Measurements from ENCODE around the gene MTCL1.
A peak's percentile ranks its signal among the peaks of the same experiment; 100 is the strongest.

Gene MTCL1

GRCh38 chr18:8705238-8705960 is at the start of gene MTCL1:
Gene MTCL1, plus strand, starts transcription at chr18:8705556. Its CDS starts 105 bp downstream, at chr18:8705661.
- peak; percentile 28 for DNase-seq

- DNase-seq = no peak
Measured at GRCh38 chr18:8656232-8656631, 49.1 kb upstream of the MTCL1 start.

- no peak for DNase-seq
Measured at GRCh38 chr18:8657050-8657820, 48.1 kb upstream of the MTCL1 start.

GRCh38 chr18:8657873-8658470 is 47.4 kb upstream of the MTCL1 start:
- DNase-seq = no peak

GRCh38 chr18:8658858-8659485 is 46.4 kb upstream of the MTCL1 start:
- DNase-seq = no peak

- DNase-seq = no peak
Measured at GRCh38 chr18:8659609-8660242, 45.6 kb upstream of the MTCL1 start.

GRCh38 chr18:8660316-8660715 is 45.0 kb upstream of the MTCL1 start:
- DNase-seq = no peak

GRCh38 chr18:8661754-8662559 is 43.4 kb upstream of the MTCL1 start:
- peak; percentile 98 for DNase-seq

- DNase-seq = peak; percentile 90
Measured at GRCh38 chr18:8662560-8663255, 42.6 kb upstream of the MTCL1 start.

- no peak for DNase-seq
Measured at GRCh38 chr18:8667846-8668245, 37.5 kb upstream of the MTCL1 start.

- no peak for DNase-seq
Measured at GRCh38 chr18:8668381-8668780, 37.0 kb upstream of the MTCL1 start.

- no peak for DNase-seq
Measured at GRCh38 chr18:8669571-8669970, 35.8 kb upstream of the MTCL1 start.

- no peak for DNase-seq
Measured at GRCh38 chr18:8673256-8674209, 31.8 kb upstream of the MTCL1 start.

GRCh38 chr18:8675057-8675456 is 30.3 kb upstream of the MTCL1 start:
- DNase-seq = no peak

- no peak for DNase-seq
Measured at GRCh38 chr18:8681196-8681595, 24.2 kb upstream of the MTCL1 start.

- no peak for DNase-seq
Measured at GRCh38 chr18:8684577-8684976, 20.8 kb upstream of the MTCL1 start.

- DNase-seq = no peak
Measured at GRCh38 chr18:8685141-8685913, 20.0 kb upstream of the MTCL1 start.

- DNase-seq = no peak
Measured at GRCh38 chr18:8685914-8686216, 19.5 kb upstream of the MTCL1 start.

- no peak for DNase-seq
Measured at GRCh38 chr18:8686611-8687010, 18.7 kb upstream of the MTCL1 start.

Data from NCI-H748 treated with DMSO at 0.1 percent for 48 hours (cell line).